T-helper 2 cell treated with Interferon-gamma antibody and Interleukin-4, amounts not matched to agents 5 μg/mL and 100 μg/mL, for 36 hours (primary cell): ENCODE data around the gene METTL2B.
A peak's percentile ranks its signal among the peaks of the same experiment; 100 is the strongest.
"Not testable (repeated sequence)": the region's sequence is repeated elsewhere in the genome, so short reads cannot be mapped to it uniquely, and the experiment has no call there.

Experiments used
- DNase-seq: peaks from one replicate; pipeline ENCODE4 v3.0.0; 2021; ENCODE audit warnings: low spot score
- H3K27ac Mint-ChIP-seq: one replicate; pipeline ENCODE4 v1.8.0; 2021; ENCODE audit warnings: mild to moderate bottlenecking, mixed read lengths
- H3K27me3 Mint-ChIP-seq: one replicate; pipeline ENCODE4 v1.8.0; 2021; ENCODE audit warnings: low read depth, mixed read lengths
- H3K36me3 Mint-ChIP-seq: one replicate; pipeline ENCODE4 v1.8.0; 2021; ENCODE audit warnings: low read depth, mixed read lengths
- H3K4me1 Mint-ChIP-seq: one replicate; pipeline ENCODE4 v1.8.0; 2021; ENCODE audit warnings: low read depth, mixed read lengths
- H3K4me3 Mint-ChIP-seq: one replicate; pipeline ENCODE4 v1.8.0; 2022; ENCODE audit warnings: mild to moderate bottlenecking, moderate library complexity, mixed read lengths
- H3K9me3 Mint-ChIP-seq: one replicate; pipeline ENCODE4 v1.8.0; 2021; ENCODE audit warnings: mixed read lengths

The METTL2B gene

GRCh38 chr7:128448751-128449302 lies 27.7 kb upstream of the METTL2B start:
- Mint-ChIP-seq H3K9me3 (no peaks in the 10 kb centered on the region), H3K27ac (no peak overlapping the region), H3K27me3 (no peaks in the 10 kb centered on the region), H3K4me3 (no peak overlapping the region), H3K4me1 (peaks cover 26% of the 10 kb centered on the region), H3K36me3 (no peaks in the 10 kb centered on the region)
- no peak for DNase-seq

GRCh38 chr7:128450409-128450808 lies 26.1 kb upstream of the METTL2B start:
- no peaks in the 10 kb centered on the region for H3K27me3 Mint-ChIP-seq
- peak; percentile 39 for DNase-seq
- no peaks in the 10 kb centered on the region for H3K36me3 Mint-ChIP-seq
- peak overlapping the region; percentile 9 for H3K27ac Mint-ChIP-seq
- peaks cover 32% of the 10 kb centered on the region for H3K4me1 Mint-ChIP-seq
- H3K9me3 Mint-ChIP-seq = no peaks in the 10 kb centered on the region
- no peak overlapping the region for H3K4me3 Mint-ChIP-seq

- Mint-ChIP-seq H3K4me3 (no peak overlapping the region), H3K36me3 (no peaks in the 10 kb centered on the region), H3K27me3 (no peaks in the 10 kb centered on the region), H3K9me3 (no peaks in the 10 kb centered on the region), H3K27ac (no peak overlapping the region), H3K4me1 (peaks cover 32% of the 10 kb centered on the region)
- no peak for DNase-seq
These were observed 25.6 kb upstream of the METTL2B start for GRCh38 chr7:128450913-128451312.

GRCh38 chr7:128452552-128452951 lies 24.0 kb upstream of the METTL2B start:
- peak overlapping the region; percentile 9 for H3K4me3 Mint-ChIP-seq
- peak overlapping the region; percentile 50 for H3K27ac Mint-ChIP-seq

GRCh38 chr7:128453836-128454804 lies 22.4 kb upstream of the METTL2B start:
- Mint-ChIP-seq H3K27ac (peak overlapping the region; percentile 46), H3K27me3 (no peaks in the 10 kb centered on the region), H3K4me3 (peak overlapping the region; percentile 44), H3K36me3 (peaks cover 17% of the 10 kb centered on the region), H3K4me1 (peaks cover 48% of the 10 kb centered on the region), H3K9me3 (no peaks in the 10 kb centered on the region)
- no peak for DNase-seq

More at GRCh38 chr7:128452552-128452951, 24.0 kb upstream of the METTL2B start:
- DNase-seq = no peak
- no peaks in the 10 kb centered on the region for H3K27me3 Mint-ChIP-seq
- peaks cover 4% of the 10 kb centered on the region for H3K36me3 Mint-ChIP-seq
- H3K4me1 Mint-ChIP-seq = peaks cover 37% of the 10 kb centered on the region
- H3K9me3 Mint-ChIP-seq = no peaks in the 10 kb centered on the region

GRCh38 chr7:128454808-128455542 lies 21.6 kb upstream of the METTL2B start:
- peak overlapping the region; percentile 97 for H3K27ac Mint-ChIP-seq
- H3K9me3 Mint-ChIP-seq = no peaks in the 10 kb centered on the region
- peaks cover 56% of the 10 kb centered on the region for H3K4me1 Mint-ChIP-seq
- peak overlapping the region; percentile 97 for H3K4me3 Mint-ChIP-seq
- H3K36me3 Mint-ChIP-seq = peaks cover 24% of the 10 kb centered on the region
- DNase-seq = no peak
- no peaks in the 10 kb centered on the region for H3K27me3 Mint-ChIP-seq

GRCh38 chr7:128455543-128456254 lies 20.8 kb upstream of the METTL2B start, which contains the start of gene HILPDA:
HILPDA (plus strand) TSS chr7:128455878; CDS start chr7:128457269, 1,391 bp downstream.
- Mint-ChIP-seq H3K36me3 (peaks cover 24% of the 10 kb centered on the region), H3K27me3 (no peaks in the 10 kb centered on the region)

GRCh38 chr7:128456255-128456725 lies 20.3 kb upstream of the METTL2B start:
- Mint-ChIP-seq H3K4me1 (peaks cover 49% of the 10 kb centered on the region), H3K27ac (peak overlapping the region; percentile 97), H3K9me3 (no peaks in the 10 kb centered on the region), H3K27me3 (no peaks in the 10 kb centered on the region), H3K4me3 (peak overlapping the region; percentile 97), H3K36me3 (peaks cover 24% of the 10 kb centered on the region)
- no peak for DNase-seq

More at GRCh38 chr7:128455543-128456254, 20.8 kb upstream of the METTL2B start, which contains the start of gene HILPDA:
- Mint-ChIP-seq H3K4me1 (peaks cover 51% of the 10 kb centered on the region), H3K9me3 (no peaks in the 10 kb centered on the region), H3K4me3 (peak within 1 kb of the TSS; percentile 97), H3K27ac (peak within 1 kb of the TSS; percentile 97)
- DNase-seq = peak; percentile 99

- peaks cover 43% of the 10 kb centered on the region for H3K4me1 Mint-ChIP-seq
These were observed 19.2 kb upstream of the METTL2B start for GRCh38 chr7:128457385-128457784.

GRCh38 chr7:128458956-128459355 lies 17.6 kb upstream of the METTL2B start:
- peak; percentile 67 for DNase-seq
- Mint-ChIP-seq H3K36me3 (peaks cover 31% of the 10 kb centered on the region), H3K4me3 (peak overlapping the region; percentile 97), H3K27ac (peak overlapping the region; percentile 91), H3K9me3 (no peaks in the 10 kb centered on the region), H3K4me1 (peaks cover 35% of the 10 kb centered on the region), H3K27me3 (no peaks in the 10 kb centered on the region)

More at GRCh38 chr7:128457385-128457784, 19.2 kb upstream of the METTL2B start:
- H3K27me3 Mint-ChIP-seq, DNase-seq, H3K9me3 Mint-ChIP-seq: not testable (repeated sequence)
- peaks cover 24% of the 10 kb centered on the region for H3K36me3 Mint-ChIP-seq
- peak overlapping the region; percentile 97 for H3K27ac Mint-ChIP-seq
- H3K4me3 Mint-ChIP-seq = peak overlapping the region; percentile 97

GRCh38 chr7:128459394-128459878 lies 17.1 kb upstream of the METTL2B start:
- no peaks in the 10 kb centered on the region for H3K27me3 Mint-ChIP-seq
- peaks cover 30% of the 10 kb centered on the region for H3K4me1 Mint-ChIP-seq
- peak overlapping the region; percentile 91 for H3K27ac Mint-ChIP-seq
- H3K4me3 Mint-ChIP-seq = peak overlapping the region; percentile 97
- H3K9me3 Mint-ChIP-seq = no peaks in the 10 kb centered on the region
- DNase-seq = peak; percentile 64
- peaks cover 33% of the 10 kb centered on the region for H3K36me3 Mint-ChIP-seq

GRCh38 chr7:128462460-128462859 lies 14.1 kb upstream of the METTL2B start:
- Mint-ChIP-seq H3K4me1 (peaks cover 21% of the 10 kb centered on the region), H3K9me3 (no peaks in the 10 kb centered on the region), H3K27me3 (no peaks in the 10 kb centered on the region), H3K4me3 (no peak overlapping the region), H3K27ac (no peak overlapping the region), H3K36me3 (peaks cover 32% of the 10 kb centered on the region)
- no peak for DNase-seq

GRCh38 chr7:128463345-128463744 lies 13.2 kb upstream of the METTL2B start:
- not testable (repeated sequence) for H3K27ac Mint-ChIP-seq, H3K27me3 Mint-ChIP-seq, H3K9me3 Mint-ChIP-seq, DNase-seq, H3K4me3 Mint-ChIP-seq
- Mint-ChIP-seq H3K4me1 (peaks cover 15% of the 10 kb centered on the region), H3K36me3 (peaks cover 26% of the 10 kb centered on the region)
